B cell (primary cell): Measurements from ENCODE around the gene ATG12. TPM values are rescaled to one million over a fixed set of nuclear protein-coding genes. Genes with fewer than 3 reads are reported as not detected.

Experiments used
- ATAC-seq: fragments of 200-7000 bp; cut with Tn5 transposase; one replicate; pipeline ENCODE4 v1.10.0; 2021; ENCODE audit warnings: low read depth, mild to moderate bottlenecking, moderate number of reproducible peaks, moderate library complexity
- CTCF ChIA-PET: fragments of 350-600 bp; sonication (Branson Sonifier 250); formaldehyde crosslinking; loops from one replicate; lab custom pipeline; 2021; ENCODE audit warnings: antibody characterized with exemption, inconsistent platforms; lab: Charles Lee
- POLR2A ChIA-PET: fragments of 350-600 bp; sonication (Branson Sonifier 250); formaldehyde crosslinking; loops from one replicate; lab custom pipeline; 2021; ENCODE audit warnings: antibody characterized with exemption; lab: Charles Lee
- DNase-seq: peaks from one replicate; pipeline ENCODE4 v3.0.0; 2013
- H2AFZ ChIP-seq: 2 replicates; pipeline ENCODE4 v1.6.1; 2012; ENCODE audit warnings: mild to moderate bottlenecking, low read depth, low read length; ENCODE audit not compliant: insufficient read depth, poor library complexity, severe bottlenecking
- H3K27ac ChIP-seq, 2 donors: 1 replicate in 1 of 2; 2 replicates in 1 of 2; pipeline ENCODE4 v1.5.1; 2012 to 2013; ENCODE audit warnings: low read length in 2 of 2, mild to moderate bottlenecking in 2 of 2, moderate library complexity in 1 of 2
- H3K27me3 ChIP-seq, 4 experiments: fragments of 200-600 bp in 1 of 4; sonication (generic) in 1 of 4; replicated peaks in 1 of 4; 1 replicate in 2 of 4; 2 replicates in 2 of 4; pipeline versions ENCODE4 v1.6.1 to v1.7.0; 2013 to 2016; ENCODE audit warnings: low read length in 3 of 4, mild to moderate bottlenecking in 2 of 4, mixed read lengths in 1 of 4, moderate library complexity in 1 of 4; ENCODE audit not compliant: insufficient read depth in 4 of 4, control insufficient read depth in 3 of 4; ENCODE audit errors: control extremely low read depth in 1 of 4
- H3K36me3 ChIP-seq, 2 experiments: replicated peaks in 1 of 2; 1 replicate in 1 of 2; 2 replicates in 1 of 2; pipeline versions ENCODE4 v1.6.1 to v1.7.1; 2013; ENCODE audit warnings: low read length in 1 of 2; ENCODE audit not compliant: insufficient read depth in 2 of 2, control insufficient read depth in 1 of 2; ENCODE audit errors: control extremely low read depth in 1 of 2, extremely low read depth in 1 of 2
- H3K4me1 ChIP-seq, 2 donors: fragments of 200-600 bp in 1 of 2; sonication (generic) in 1 of 2; 1 replicate in 1 of 2; 2 replicates in 1 of 2; pipeline versions ENCODE4 v1.5.1 to v1.6.1; 2013 to 2017; ENCODE audit warnings: low read length in 2 of 2; ENCODE audit not compliant: control insufficient read depth in 2 of 2, insufficient read depth in 2 of 2
- H3K4me2 ChIP-seq: replicated peaks from 2 replicates; pipeline ENCODE3; 2012; ENCODE audit warnings: mild to moderate bottlenecking, low read depth, low read length; ENCODE audit not compliant: poor library complexity, severe bottlenecking
- H3K4me3 ChIP-seq, 5 experiments: fragments of 200-600 bp in 1 of 5; sonication (generic) in 1 of 5; 1 replicate in 3 of 5; 2 replicates in 2 of 5; pipeline versions ENCODE4 v1.5.1 to v1.7.0; 2011 to 2016; ENCODE audit warnings: low read length in 4 of 5, mild to moderate bottlenecking in 4 of 5, low read depth in 2 of 5, control low read depth in 1 of 5, moderate library complexity in 1 of 5; ENCODE audit not compliant: insufficient read depth in 1 of 5; ENCODE audit errors: control extremely low read depth in 1 of 5, extremely low read depth in 1 of 5
- H3K79me2 ChIP-seq: fragments of 200-600 bp; sonication (generic); one replicate; pipeline ENCODE4 v1.6.0; 2016; ENCODE audit warnings: low read length; ENCODE audit not compliant: control insufficient read depth, insufficient read depth
- H3K9ac ChIP-seq: fragments of 200-600 bp; sonication (generic); 2 replicates; pipeline ENCODE4 v1.6.1; 2017; ENCODE audit warnings: mild to moderate bottlenecking, low read length, moderate library complexity
- H3K9me3 ChIP-seq, 3 donors: one replicate each; pipeline versions ENCODE4 v1.6.1 to v1.7.1; 2013; ENCODE audit warnings: low read length in 2 of 3; ENCODE audit not compliant: control insufficient read depth in 2 of 3, insufficient read depth in 1 of 3; ENCODE audit errors: control extremely low read depth in 1 of 3
- H4K20me1 ChIP-seq: 2 replicates; pipeline ENCODE4 v1.6.0; 2012; ENCODE audit warnings: mild to moderate bottlenecking, low read length; ENCODE audit not compliant: insufficient read depth, control insufficient read depth, poor library complexity, severe bottlenecking
- H3K27ac Mint-ChIP-seq: one replicate; pipeline ENCODE4 v1.8.0; 2021; ENCODE audit warnings: mixed read lengths
- H3K27me3 Mint-ChIP-seq: one replicate; pipeline ENCODE4 v1.8.0; 2021; ENCODE audit warnings: mixed read lengths
- H3K4me1 Mint-ChIP-seq: one replicate; pipeline ENCODE4 v1.8.0; 2021; ENCODE audit warnings: mixed read lengths
- H3K4me3 Mint-ChIP-seq: one replicate; pipeline ENCODE4 v1.8.0; 2021; ENCODE audit warnings: mixed read lengths
- H3K9me3 Mint-ChIP-seq: one replicate; pipeline ENCODE4 v1.8.0; 2022; ENCODE audit warnings: mixed read lengths; ENCODE audit not compliant: insufficient read depth
- CTCF ChIP-seq: fragments of 200-600 bp; IDR thresholded peaks from one replicate; pipeline ENCODE4 v1.8.0; 2022; ENCODE audit warnings: antibody characterized with exemption, mild to moderate bottlenecking
- EZH2 ChIP-seq: IDR thresholded peaks from 2 replicates; pipeline ENCODE4 v1.6.1; 2012; ENCODE audit warnings: borderline replicate concordance, low read depth, mild to moderate bottlenecking, moderate library complexity, low read length; ENCODE audit not compliant: insufficient read depth, poor library complexity, severe bottlenecking
- WGBS: methylation state at CpG from one replicate; pipeline ENCODE4 v1.1.5; 2013; ENCODE audit warnings: missing lambda C conversion rate; ENCODE audit not compliant: insufficient coverage; 5-methylcytosine and 5-hydroxymethylcytosine counted together
- intact Hi-C: fragments of 100-400 bp; cut with micrococcal nuclease; formaldehyde crosslinking; loops from one replicate; pipeline ENCODE4 v1.10.0; 2022
- polyA minus RNA-seq: library from RNA; depleted of rRNA, polyadenylated mRNA; stranded (reverse); fragments of >200 nt; gene quantifications from 2 replicates; pipeline ENCODE4 v1.2.3, GENCODE V29; 2012
- polyA plus RNA-seq: library from polyadenylated mRNA; depleted of rRNA; stranded (reverse); fragments of >200 nt; gene quantifications from 2 replicates; pipeline ENCODE4 v1.2.3, GENCODE V29; 2012
- total RNA-seq, 2 donors: library from RNA; stranded (reverse); fragments of 120-200 nt in 1 of 2; gene quantifications; 1 replicate in 1 of 2; 2 replicates in 1 of 2; pipeline versions ENCODE4 v1.2.3 to v1.2.4, GENCODE V29; 2013 to 2022

ATG12 gene
- total RNA-seq = 97.5 and 101 TPM in 2 replicates
- 97.1 TPM for total RNA-seq (2013)
- 60.8 and 62.6 TPM in 2 replicates for polyA plus RNA-seq
- 24.7 and 31.3 TPM in 2 replicates for polyA minus RNA-seq

DNA sequence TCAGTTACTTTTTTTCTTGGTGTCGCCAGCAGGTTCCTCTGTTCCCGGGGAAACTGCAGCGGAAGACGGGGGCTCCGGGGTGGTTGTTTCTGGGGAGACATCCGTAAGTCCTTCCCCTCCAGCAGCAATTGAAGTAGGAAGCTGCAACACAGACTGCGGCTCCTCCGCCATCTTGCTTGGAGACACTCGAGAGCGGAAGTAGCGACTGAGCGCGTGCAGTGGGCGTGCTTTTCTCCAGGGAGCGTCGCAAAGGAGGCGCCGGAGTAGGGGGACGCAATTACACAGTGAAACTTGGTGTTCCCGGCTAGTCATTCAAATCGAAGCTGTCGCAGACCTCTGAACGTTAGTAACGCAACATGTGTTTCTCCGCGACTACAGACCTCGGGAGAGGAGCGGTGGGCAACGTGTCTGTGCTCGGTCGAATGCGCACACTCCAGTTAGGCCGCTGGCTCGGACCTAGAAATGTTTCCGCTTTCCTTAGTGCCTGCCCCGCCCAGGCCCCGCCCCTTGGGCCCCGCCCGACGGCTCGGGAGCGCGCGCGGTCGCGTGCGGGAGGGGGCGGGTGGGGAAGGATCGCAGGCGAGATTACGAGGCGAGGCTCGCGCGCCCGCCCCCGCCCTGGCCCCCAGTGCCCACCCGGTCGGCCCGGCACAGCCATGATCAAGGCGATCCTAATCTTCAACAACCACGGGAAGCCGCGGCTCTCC, at the start of gene ATG12, which contains the start of gene AP3S1:
Gene ATG12, minus strand, starts transcription at position 184 of the 707 bp plus-strand sequence. Its CDS starts 13 bp downstream, at position 171.
Gene AP3S1, plus strand, starts transcription at position 554 of the 707 bp plus-strand sequence. Its CDS starts 103 bp downstream, at position 657.
- Mint-ChIP-seq H3K4me1 (peaks cover 72% of the 10 kb centered on the region), H3K27ac (peak within 1 kb of the TSS; percentile 100), H3K9me3 (no peaks in the 10 kb centered on the region), H3K4me3 (peak within 1 kb of the TSS; percentile 100), H3K27me3 (no peaks in the 10 kb centered on the region)
- POLR2A ChIA-PET = interaction anchor here (1.3 to 1.6 kb wide), 2 partner anchors 298 to 672 kb away, joined by 3 read pairs; partner anchors contain the start of gene TRIM36
- H3K79me2 ChIP-seq = peaks cover 83% of the 10 kb centered on the region
- H3K4me3 ChIP-seq = peak within 1 kb of the TSS; percentile 81 to 96 (median 93)
- H3K4me1 ChIP-seq = peaks cover 41 to 45% of the 10 kb centered on the region in 2 donors
- TF ChIP-seq EZH2 (no peak), CTCF (no peak)
- intact Hi-C loops = loop anchor here (1.0 to 5.0 kb wide), 10 partner anchors 197 to 671 kb away; partner anchors contain the start of genes CCDC112, COMMD10, FEM1C and PGGT1B
- H3K36me3 ChIP-seq = peaks cover 0 to 15% of the 10 kb centered on the region in 2 experiments
- CTCF ChIA-PET = interaction anchor here (0.6 to 3.1 kb wide), 8 partner anchors 10 to 532 kb away, joined by 3 to 21 read pairs (median 4); partner anchors contain the start of genes COMMD10 and TICAM2
- H4K20me1 ChIP-seq = peaks cover 27% of the 10 kb centered on the region
- H2AFZ ChIP-seq = peak within 1 kb of the TSS; percentile 96
- peak within 1 kb of the TSS; percentile 89 to 94 for H3K27ac ChIP-seq
- 5% methylated on average over 65 of the region's 65 CpGs for WGBS
- H3K27me3 ChIP-seq = no peaks in the 10 kb centered on the region
- ATAC-seq = peak; percentile 81
- DNase-seq = peak; percentile 98
- H3K9me3 ChIP-seq = no peaks in the 10 kb centered on the region
- peak within 1 kb of the TSS; percentile 95 for H3K9ac ChIP-seq
- peak within 1 kb of the TSS; percentile 68 for H3K4me2 ChIP-seq
